Putamen (tissue), 1 donor: ENCODE measurements around the gene DLEC1.

Source experiments
- DNase-seq: peaks from one replicate; pipeline ENCODE4 v3.0.0-alpha.2; 2016; ENCODE audit warnings: low spot score

Gene DLEC1

GRCh38 chr3:38108649-38109579 is 69.9 kb downstream of the DLEC1 start:
- no peak for DNase-seq

DNA sequence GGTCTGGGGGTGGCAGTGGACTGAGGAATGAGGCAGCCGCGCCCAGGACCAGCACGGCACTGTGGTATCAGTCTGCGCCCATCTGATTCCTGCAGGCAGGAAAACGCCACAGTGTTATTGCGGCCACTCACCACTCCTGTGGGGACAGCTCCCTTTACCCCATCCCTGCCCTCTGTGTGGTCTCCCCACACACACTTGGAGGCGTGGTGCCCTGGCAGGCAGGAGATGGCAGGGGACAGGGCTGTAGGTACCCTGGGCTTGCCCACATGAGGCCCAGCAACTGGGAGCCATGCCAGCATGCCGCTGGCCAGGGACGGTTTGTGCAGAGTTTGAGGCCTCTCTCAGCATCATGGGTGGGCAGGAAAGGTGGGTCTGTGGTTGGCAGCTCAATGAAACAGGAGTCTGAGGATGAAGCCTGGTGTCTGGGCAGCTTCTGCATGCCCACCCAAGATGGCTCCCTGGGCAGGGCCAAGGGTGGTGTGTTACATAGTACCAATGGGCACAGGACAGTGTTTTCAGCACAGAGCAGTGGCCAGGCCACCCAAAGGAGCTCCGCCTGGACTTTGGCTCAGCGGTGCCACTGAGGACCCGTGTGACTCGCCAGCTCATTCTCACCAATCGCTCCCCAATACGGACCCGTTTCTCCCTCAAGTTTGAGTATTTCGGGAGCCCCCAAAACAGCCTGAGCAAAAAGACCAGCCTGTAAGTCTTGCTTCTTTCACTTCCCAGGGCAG is 70.7 kb downstream of the DLEC1 start:
- no peak for DNase-seq

DNA sequence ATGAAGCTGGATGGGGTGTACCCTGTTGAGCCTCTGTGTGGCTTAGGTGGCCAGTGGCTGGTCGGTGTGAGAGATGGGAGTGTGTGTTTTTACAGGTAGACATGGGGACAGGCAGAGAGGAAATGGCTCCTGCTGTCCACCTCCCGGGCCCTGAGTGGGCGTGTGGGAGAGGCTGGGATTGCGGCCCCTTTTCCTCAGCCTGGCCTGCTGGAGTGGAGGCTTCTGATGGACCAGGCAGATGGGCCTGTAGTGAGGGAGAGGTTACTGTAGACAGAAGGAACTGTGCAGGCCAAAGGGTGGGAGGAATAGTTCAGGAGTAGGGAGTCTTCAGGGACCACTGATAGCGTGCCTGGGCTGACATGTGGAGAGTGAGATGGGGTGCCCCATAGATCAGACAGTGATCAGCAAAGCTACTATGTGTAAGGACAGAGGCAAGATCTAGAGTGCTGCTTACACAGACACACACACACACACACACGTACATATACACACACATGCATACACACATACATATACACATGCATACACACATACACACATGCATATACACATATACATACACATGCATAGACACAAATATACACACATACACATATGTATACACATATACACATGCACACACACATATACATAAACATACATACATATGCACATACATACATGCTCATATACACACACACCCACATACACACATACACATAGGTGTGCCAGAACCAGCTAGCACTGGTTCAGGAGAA is 71.5 kb downstream of the DLEC1 start:
- no peak for DNase-seq

DNA sequence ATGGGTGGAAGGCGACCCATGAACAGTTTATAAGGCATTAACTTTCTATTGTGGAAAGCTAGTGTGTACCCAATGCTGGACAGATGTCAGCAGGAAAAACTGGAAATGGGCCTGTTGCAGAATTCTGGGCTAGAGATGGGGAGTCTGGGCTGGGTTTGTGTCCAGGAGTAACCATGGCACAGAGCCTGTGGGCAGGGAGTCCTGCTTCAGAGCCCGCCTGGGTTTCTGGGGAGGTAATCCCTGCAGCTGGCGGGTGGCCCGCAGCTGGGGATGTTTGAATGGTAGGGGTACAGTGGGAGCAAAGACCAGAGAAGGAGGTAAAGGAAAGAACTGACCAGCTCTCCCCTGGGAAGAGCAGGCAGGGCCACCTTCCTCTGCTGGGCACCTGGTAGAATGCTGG is 72.2 kb downstream of the DLEC1 start:
- DNase-seq = no peak

DNA sequence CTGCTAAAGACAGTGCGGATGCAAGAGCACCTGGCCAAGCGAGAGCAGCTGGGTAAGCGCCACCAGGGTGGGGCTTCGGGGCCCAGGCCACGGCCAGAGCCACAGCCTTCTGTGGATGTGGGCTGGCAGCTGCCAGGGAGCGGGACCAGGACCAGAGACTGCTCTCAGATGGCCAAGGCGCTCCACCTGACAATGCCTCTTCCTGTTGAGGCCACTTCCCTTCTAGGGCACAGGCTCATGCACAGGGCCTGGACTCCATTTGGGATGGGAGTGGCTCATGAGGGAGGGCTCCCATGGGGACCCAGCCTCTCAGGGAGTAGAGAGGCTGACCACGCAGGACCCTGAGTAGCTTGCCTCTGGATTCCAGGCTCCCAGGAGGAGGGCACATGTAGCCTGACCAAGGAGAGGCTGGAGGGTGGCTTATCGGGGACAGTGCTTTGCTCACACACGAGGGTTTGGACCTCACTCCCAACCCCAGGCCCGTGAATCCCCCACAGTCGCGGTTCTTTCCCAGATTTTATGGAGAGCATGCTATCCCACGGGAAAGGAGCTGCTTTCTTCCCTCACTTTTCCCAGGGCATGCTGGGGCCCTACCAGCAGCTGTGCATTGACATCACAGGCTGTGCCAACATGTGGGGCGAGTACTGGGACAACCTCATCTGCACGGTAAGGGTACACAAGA is 72.8 kb downstream of the DLEC1 start:
- no peak for DNase-seq

GRCh38 chr3:38112378-38112761 is 73.4 kb downstream of the DLEC1 start:
- DNase-seq = no peak

- DNase-seq = no peak
These were observed 75.3 kb downstream of the DLEC1 start for GRCh38 chr3:38114052-38114874.

GRCh38 chr3:38114875-38115644 is 76.1 kb downstream of the DLEC1 start:
- no peak for DNase-seq

GRCh38 chr3:38115645-38116427 is 76.8 kb downstream of the DLEC1 start:
- no peak for DNase-seq

DNA sequence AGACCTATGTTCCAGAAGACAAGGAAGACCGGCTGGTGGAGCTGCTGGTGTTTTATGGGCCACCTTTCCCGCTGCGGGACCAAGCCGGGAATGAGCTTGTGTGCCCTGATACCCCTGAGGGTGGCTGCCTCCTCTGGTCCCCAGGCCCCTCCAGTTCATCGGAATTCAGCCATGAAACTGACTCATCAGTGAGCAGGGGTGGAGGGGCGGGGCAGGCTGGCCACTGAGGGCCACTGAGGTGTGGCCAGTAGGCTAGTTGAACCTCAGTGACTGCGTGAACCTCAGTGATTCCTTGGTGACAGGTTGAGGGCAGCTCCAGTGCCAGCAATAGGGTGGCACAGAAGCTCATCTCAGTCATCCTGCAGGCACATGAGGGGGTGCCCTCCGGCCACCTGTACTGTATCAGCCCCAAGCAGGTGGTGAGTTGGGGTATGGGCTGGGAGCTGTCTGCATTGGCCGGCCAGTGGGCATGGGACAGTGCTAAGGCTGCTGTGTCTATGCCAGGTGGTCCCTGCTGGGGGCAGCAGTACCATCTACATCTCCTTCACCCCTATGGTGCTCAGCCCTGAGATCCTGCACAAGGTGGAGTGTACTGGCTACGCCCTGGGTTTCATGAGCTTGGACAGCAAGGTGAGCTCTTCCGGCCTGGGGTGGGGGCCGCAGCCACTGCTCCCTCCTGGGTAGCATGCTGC is 77.6 kb downstream of the DLEC1 start:
- DNase-seq = no peak

DNA sequence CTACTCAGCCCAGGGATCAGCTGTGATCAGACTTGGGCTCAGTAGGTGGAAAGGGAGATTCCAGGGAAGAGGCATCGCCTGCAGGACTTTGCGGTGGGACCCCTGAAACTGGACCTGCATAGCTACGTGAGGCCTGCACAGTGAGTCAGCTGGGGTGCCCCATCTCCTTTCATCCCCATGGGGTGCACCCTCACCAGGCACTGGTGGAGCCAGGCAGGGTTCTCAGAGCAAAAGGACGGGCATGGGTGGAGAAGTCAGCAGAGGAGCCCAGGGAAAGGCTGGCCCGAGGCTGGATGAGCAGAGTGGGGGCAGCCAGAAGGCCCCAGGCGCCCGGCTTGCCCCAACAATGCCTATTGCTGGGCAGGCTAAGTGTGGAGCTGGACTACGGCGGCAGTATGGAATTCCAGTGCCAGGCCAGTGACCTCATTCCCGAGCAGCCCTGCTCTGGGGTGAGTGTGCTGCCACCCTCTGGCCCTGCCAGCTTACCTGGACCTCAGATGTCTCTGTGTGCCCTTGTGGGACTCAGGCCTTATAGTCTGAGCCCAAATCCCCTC is 78.2 kb downstream of the DLEC1 start:
- no peak for DNase-seq

DNA sequence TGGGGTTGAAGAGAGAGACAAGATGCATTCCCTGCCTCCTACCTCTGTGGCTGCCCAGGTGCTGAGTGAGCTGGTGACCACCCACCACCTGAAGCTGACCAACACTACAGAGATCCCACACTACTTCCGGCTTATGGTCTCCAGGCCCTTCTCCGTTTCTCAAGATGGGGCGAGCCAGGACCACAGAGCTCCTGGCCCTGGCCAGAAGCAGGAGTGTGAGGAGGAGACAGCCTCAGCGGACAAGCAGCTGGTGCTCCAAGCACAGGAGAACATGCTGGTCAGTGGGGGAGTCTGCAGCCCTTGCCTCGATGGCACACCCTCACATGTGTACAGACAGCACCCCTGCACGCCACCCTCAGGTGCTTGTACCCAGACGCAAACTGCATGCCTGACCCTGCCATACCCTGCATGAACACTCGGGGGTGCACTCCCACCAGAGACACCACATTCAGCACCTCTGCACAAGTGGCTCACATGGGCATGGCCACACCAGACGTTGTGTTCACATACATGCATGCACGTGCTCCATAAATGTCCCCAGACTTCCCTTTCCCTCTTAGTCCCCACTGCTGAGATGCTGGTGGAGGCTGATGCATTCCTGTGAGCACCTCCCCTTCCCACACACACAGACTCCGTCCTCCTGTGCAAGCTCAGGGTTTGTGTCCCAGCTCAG is 78.9 kb downstream of the DLEC1 start:
- peak; percentile 28 for DNase-seq

- DNase-seq = no peak
These were observed 79.6 kb downstream of the DLEC1 start for GRCh38 chr3:38118421-38119247.

GRCh38 chr3:38119248-38119544 is 80.2 kb downstream of the DLEC1 start:
- DNase-seq = no peak

GRCh38 chr3:38119821-38120692 is 81.0 kb downstream of the DLEC1 start:
- DNase-seq = no peak
